Activated CD4-positive, alpha-beta T cell treated with anti-CD3 and anti-CD28 coated beads, Interleukin-2, amount 10 ng/mL, durations not matched to agents 7 days and 5 days (primary cell): ENCODE data around the gene CFD. TPM values are rescaled to one million over a fixed set of nuclear protein-coding genes. Genes with fewer than 3 reads are reported as not detected.
"Not testable (repeated sequence)": the region's sequence is repeated elsewhere in the genome, so short reads cannot be mapped to it uniquely, and the experiment has no call there.

Experiments
- CTCF ChIA-PET: fragments of 350-600 bp; sonication (Branson Sonifier 250); formaldehyde crosslinking; loops from one replicate; lab custom pipeline; 2021; ENCODE audit warnings: antibody characterized with exemption; lab: Charles Lee
- POLR2A ChIA-PET: fragments of 350-600 bp; sonication (Branson Sonifier 250); formaldehyde crosslinking; loops from one replicate; lab custom pipeline; 2021; ENCODE audit warnings: antibody characterized with exemption; lab: Charles Lee
- DNase-seq: peaks from one replicate; pipeline ENCODE4 v3.0.0-alpha.2; 2020
- H3K27ac Mint-ChIP-seq: one replicate; pipeline ENCODE4 v1.8.0; 2021; ENCODE audit warnings: mild to moderate bottlenecking, moderate library complexity, mixed read lengths
- H3K27me3 Mint-ChIP-seq: one replicate; pipeline ENCODE4 v1.8.0; 2021; ENCODE audit warnings: mixed read lengths
- H3K36me3 Mint-ChIP-seq: one replicate; pipeline ENCODE4 v1.8.0; 2021; ENCODE audit warnings: low read depth, mixed read lengths
- H3K4me1 Mint-ChIP-seq: one replicate; pipeline ENCODE4 v1.8.0; 2021; ENCODE audit warnings: mixed read lengths
- H3K4me3 Mint-ChIP-seq: one replicate; pipeline ENCODE4 v1.8.0; 2021; ENCODE audit warnings: mild to moderate bottlenecking, moderate library complexity, mixed read lengths
- H3K9me3 Mint-ChIP-seq: one replicate; pipeline ENCODE4 v1.8.0; 2021; ENCODE audit warnings: mixed read lengths
- total RNA-seq, 2 experiments: library from RNA; stranded (reverse); gene quantifications; one replicate each; pipeline ENCODE4 v1.2.3, GENCODE V29; 2021

Gene CFD
- total RNA-seq, 2 experiments from 2014 or later: 1.5 to 1.6 TPM

DNA sequence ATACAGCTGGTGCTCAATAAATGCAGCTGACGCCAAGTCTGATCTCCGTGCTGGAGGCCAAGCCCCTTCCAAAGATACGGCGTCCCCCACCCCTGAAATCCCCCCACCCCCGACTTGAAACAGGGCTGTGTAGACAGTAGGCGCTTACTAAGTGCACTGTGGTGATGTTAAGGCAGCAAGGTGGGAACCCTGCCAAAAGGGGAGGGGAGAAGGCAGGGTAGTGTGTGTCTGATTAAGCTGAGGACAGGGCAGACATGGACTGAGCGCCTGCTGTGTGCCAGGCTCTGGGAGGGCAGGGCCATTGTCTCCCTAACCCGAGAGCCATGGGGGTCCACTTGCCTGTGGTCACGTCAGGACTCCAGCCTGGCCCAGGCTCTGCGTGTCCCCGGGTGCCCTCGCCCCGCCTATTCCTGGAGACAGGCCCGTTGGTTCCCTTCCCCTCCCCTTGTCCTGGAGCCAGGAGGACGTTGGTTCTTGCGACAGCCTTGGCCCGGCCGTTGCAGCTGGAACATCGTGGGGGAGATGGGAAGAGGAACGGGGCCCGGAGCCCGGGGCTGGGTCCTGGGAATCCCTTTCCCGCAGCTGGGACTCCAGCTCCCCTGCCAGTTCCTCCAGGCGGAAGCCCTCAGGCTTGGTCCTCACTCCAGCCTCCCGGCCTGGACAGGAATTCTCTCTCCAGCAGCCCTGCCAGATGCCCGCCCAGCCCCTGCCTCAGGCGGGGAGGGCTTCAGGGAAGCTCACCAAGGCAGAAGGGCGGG lies 9.1 kb upstream of the CFD start:
- DNase-seq: no peak
- Mint-ChIP-seq H3K36me3 (no peaks in the 10 kb centered on the region), H3K27ac (no peak overlapping the region), H3K27me3 (peaks cover 18% of the 10 kb centered on the region), H3K4me3 (no peak overlapping the region), H3K9me3 (no peaks in the 10 kb centered on the region), H3K4me1 (no peaks in the 10 kb centered on the region)
- CTCF ChIA-PET: no interaction called here
- POLR2A ChIA-PET: no interaction called here

DNA sequence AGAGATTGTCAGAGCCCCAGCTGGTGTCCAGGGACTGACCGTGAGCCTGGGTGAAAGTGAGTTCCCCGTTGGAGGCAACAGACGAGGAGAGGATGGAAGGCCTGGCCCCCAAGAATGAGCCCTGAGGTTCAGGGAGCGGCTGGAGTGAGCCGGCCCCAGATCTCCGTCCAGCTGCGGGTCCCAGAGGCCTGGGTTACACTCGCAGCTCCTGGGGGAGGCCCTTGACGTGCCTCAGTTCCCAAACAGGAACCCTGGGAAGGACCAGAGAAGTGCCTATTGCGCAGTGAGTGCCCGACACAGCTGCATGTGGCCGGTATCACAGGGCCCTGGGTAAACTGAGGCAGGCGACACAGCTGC lies 8.5 kb upstream of the CFD start:
- Mint-ChIP-seq H3K27me3 (peaks cover 15% of the 10 kb centered on the region), H3K27ac (no peak overlapping the region), H3K36me3 (no peaks in the 10 kb centered on the region), H3K9me3 (no peaks in the 10 kb centered on the region), H3K4me1 (no peaks in the 10 kb centered on the region), H3K4me3 (no peak overlapping the region)
- POLR2A ChIA-PET: no interaction called here
- CTCF ChIA-PET: no interaction called here
- no peak for DNase-seq

DNA sequence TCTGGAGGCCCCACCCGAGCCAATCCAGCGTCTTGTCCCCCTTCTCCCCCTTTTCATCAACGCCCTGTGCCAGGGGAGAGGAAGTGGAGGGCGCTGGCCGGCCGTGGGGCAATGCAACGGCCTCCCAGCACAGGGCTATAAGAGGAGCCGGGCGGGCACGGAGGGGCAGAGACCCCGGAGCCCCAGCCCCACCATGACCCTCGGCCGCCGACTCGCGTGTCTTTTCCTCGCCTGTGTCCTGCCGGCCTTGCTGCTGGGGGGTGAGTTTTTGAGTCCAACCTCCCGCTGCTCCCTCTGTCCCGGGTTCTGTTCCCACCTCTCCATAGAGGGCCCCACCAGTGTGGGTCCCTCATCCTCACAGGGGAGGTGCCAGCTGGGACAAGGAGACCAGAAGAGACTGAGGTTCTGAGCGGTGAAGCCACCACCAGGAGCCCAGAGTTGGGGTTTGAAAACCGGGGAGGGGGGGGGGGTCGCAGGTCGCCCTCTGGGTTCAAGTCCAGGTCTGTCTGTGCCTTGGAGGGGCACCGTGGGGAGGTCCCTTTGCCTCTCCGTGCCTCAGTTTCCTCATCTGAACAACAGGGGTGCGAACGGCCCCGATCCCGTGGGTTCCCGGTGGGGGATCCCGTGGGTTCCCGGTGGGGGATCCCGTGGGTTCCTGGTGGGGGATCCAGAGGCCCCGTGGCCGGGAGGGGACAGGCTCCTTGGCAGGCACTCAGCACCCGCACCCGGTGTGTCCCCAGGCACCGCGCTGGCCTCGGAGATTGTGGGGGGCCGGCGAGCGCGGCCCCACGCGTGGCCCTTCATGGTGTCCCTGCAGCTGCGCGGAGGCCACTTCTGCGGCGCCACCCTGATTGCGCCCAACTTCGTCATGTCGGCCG lies 7.1 kb upstream of the CFD start, which contains the start of gene ELANE:
TSS of gene ELANE (plus strand) at position 168 of the 878 bp plus-strand sequence. CDS start at position 194, 26 bp downstream.
- no peaks in the 10 kb centered on the region for H3K36me3 Mint-ChIP-seq
- H3K4me1 Mint-ChIP-seq: peaks cover 2% of the 10 kb centered on the region
- peaks cover 10% of the 10 kb centered on the region for H3K27me3 Mint-ChIP-seq
- CTCF ChIA-PET: interaction anchor here (0.8 kb wide), 1 partner anchor 10 kb away, joined by 4 read pairs; no protein-coding TSS in a partner anchor
- H3K4me3 Mint-ChIP-seq: no peak within 1 kb of the TSS
- H3K27ac Mint-ChIP-seq: no peak within 1 kb of the TSS
- POLR2A ChIA-PET: no interaction called here
- no peaks in the 10 kb centered on the region for H3K9me3 Mint-ChIP-seq
- no peak for DNase-seq

DNA sequence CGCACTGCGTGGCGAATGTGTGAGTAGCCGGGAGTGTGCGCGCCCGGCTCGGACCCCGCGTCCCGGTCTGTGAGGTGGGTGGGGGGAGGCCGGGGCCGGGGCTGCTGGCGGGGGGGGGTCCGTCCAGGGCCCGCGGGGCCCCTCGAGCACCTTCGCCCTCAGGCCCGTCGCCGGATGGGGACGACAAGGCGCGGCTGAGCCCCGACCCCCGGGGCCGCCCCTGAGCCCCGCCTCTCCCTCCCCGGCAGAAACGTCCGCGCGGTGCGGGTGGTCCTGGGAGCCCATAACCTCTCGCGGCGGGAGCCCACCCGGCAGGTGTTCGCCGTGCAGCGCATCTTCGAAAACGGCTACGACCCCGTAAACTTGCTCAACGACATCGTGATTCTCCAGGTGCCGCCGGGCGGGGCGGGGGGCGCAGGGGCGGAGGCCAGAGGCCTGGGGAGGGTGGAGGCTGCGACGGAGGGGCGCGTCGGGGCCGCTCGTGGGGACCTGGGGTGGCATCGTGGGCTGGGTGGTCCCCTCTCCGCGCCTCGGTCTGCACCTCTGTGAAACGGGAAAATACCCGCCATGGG lies 6.4 kb upstream of the CFD start:
- no peak for DNase-seq
- Mint-ChIP-seq H3K4me3 (no peak overlapping the region), H3K27ac (no peak overlapping the region), H3K4me1 (peaks cover 5% of the 10 kb centered on the region), H3K27me3 (peaks cover 11% of the 10 kb centered on the region), H3K9me3 (no peaks in the 10 kb centered on the region), H3K36me3 (no peaks in the 10 kb centered on the region)
- POLR2A ChIA-PET: no interaction called here
- CTCF ChIA-PET: no interaction called here

DNA sequence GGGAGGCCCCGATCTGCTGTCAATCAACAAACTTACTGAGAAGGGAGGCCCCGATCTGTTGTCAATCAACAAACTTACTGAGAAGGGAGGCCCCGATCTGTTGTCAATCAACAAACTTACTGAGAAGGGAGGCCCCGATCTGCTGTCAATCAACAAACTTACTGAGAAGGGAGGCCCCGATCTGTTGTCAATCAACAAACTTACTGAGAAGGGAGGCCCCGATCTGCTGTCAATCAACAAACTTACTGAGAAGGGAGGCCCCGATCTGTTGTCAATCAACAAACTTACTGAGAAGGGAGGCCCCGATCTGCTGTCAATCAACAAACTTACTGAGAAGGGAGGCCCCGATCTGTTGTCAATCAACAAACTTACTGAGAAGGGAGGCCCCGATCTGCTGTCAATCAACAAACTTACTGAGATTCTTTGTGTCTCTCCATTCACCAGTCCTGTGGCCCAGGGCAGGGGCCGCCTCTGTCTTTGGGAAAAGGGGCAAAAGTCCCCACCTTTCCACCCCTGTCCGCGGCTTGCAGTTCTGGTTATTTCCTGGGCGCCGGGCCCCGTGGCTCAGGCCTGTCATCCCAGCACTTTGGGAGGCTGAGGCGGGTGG lies 5.7 kb upstream of the CFD start:
- DNase-seq, H3K4me1 Mint-ChIP-seq, H3K4me3 Mint-ChIP-seq, H3K36me3 Mint-ChIP-seq, POLR2A ChIA-PET, H3K9me3 Mint-ChIP-seq, H3K27ac Mint-ChIP-seq: not testable (repeated sequence)
- CTCF ChIA-PET: interaction anchor here (0.7 kb wide), 1 partner anchor 99 kb away, joined by 3 read pairs; no protein-coding TSS in a partner anchor
- H3K27me3 Mint-ChIP-seq: peaks cover 13% of the 10 kb centered on the region

DNA sequence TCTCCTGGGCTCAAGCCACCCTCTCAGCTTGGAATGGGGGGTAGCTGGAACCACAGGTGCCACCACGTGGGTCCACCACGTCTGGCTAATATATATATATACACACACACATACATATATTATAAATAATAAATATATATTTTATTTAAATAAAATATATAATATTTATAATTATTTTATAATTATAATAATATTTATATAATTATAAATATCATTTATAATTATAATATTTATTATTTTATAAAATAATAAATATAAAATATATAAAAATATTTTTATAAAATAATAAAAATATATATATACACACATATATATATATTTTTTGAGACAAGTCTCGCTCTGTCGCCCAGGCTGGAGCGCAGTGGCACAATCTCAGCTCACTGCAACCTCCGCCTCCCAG lies 4.9 kb upstream of the CFD start:
- Mint-ChIP-seq H3K36me3 (no peaks in the 10 kb centered on the region), H3K4me3 (no peak overlapping the region), H3K4me1 (peaks cover 7% of the 10 kb centered on the region), H3K27me3 (peaks cover 12% of the 10 kb centered on the region), H3K9me3 (no peaks in the 10 kb centered on the region), H3K27ac (no peak overlapping the region)
- no peak for DNase-seq
- ChIA-PET POLR2A (no interaction called here), CTCF (interaction anchor here (0.6 to 0.7 kb wide), 2 partner anchors 9 to 99 kb away, joined by 3 to 4 read pairs; no protein-coding TSS in a partner anchor)

DNA sequence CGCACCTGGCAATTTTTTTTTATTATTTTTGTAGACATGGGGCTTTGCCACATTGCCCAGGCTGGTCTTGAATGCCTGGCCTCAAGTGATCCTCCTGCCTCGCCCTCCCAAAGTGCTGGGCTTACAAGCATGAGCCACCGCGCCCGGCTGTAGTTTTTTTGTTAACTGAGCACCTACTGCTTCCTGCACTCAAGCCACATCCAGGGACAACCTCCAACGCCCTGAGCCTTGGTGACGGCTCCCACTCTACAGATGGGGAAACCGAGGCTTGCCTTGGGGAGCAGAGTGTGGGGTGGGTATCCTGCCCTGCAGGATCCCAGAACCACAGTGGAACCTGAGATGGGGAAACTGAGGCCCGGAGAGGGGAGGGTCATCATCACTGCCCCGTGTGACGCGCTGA lies 4.3 kb upstream of the CFD start:
- H3K27ac Mint-ChIP-seq: no peak overlapping the region
- no peaks in the 10 kb centered on the region for H3K9me3 Mint-ChIP-seq
- DNase-seq: no peak
- no peaks in the 10 kb centered on the region for H3K36me3 Mint-ChIP-seq
- no peak overlapping the region for H3K4me3 Mint-ChIP-seq
- ChIA-PET POLR2A (no interaction called here), CTCF (interaction anchor here (1.4 kb wide), 1 partner anchor 127 kb away, joined by 3 read pairs; no protein-coding TSS in a partner anchor)
- H3K4me1 Mint-ChIP-seq: peaks cover 7% of the 10 kb centered on the region
- H3K27me3 Mint-ChIP-seq: peaks cover 17% of the 10 kb centered on the region

DNA sequence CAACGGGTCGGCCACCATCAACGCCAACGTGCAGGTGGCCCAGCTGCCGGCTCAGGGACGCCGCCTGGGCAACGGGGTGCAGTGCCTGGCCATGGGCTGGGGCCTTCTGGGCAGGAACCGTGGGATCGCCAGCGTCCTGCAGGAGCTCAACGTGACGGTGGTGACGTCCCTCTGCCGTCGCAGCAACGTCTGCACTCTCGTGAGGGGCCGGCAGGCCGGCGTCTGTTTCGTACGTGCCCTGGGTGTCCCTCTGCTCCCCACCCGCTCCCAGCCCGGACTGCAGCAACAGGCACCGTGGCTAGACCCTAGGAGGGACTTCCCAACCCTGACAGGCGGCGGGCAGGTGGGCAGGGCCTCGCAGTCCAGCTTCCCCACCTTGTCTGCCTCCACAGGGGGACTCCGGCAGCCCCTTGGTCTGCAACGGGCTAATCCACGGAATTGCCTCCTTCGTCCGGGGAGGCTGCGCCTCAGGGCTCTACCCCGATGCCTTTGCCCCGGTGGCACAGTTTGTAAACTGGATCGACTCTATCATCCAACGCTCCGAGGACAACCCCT lies 3.8 kb upstream of the CFD start:
- Mint-ChIP-seq H3K36me3 (no peaks in the 10 kb centered on the region), H3K27ac (no peak overlapping the region), H3K4me1 (peaks cover 7% of the 10 kb centered on the region), H3K4me3 (no peak overlapping the region), H3K27me3 (peaks cover 17% of the 10 kb centered on the region), H3K9me3 (no peaks in the 10 kb centered on the region)
- ChIA-PET POLR2A (no interaction called here), CTCF (interaction anchor here (0.9 to 1.8 kb wide), 4 partner anchors 67 to 388 kb away, joined by 3 to 6 read pairs (median 3); no protein-coding TSS in a partner anchor)
- DNase-seq: no peak

DNA sequence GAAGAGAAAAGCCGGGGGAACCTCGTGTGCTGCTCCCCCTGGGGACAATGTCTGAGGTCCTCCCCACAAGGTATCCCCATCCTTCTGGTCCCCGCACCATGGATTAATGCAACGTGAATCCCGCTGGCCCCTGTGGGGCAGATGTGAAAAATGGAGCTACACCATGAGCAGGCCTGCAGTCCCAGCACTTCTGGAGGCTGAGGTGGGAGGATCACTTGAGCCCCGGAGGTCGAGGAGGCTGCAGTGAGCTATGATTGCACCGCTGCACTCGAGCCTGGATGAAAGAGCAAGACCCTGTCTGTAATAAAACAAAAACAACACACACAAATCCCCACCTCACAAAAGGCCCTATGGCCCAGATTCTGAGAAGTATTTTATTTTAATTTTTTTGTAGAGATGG lies 1.2 kb upstream of the CFD start:
- peaks cover 14% of the 10 kb centered on the region for H3K4me1 Mint-ChIP-seq
- POLR2A ChIA-PET: no interaction called here
- H3K27me3 Mint-ChIP-seq: peaks cover 17% of the 10 kb centered on the region
- CTCF ChIA-PET: interaction anchor here (1.4 kb wide), 1 partner anchor 15 kb away, joined by 5 read pairs; no protein-coding TSS in a partner anchor
- H3K27ac Mint-ChIP-seq: no peak overlapping the region
- H3K4me3 Mint-ChIP-seq: no peak overlapping the region
- H3K9me3 Mint-ChIP-seq: no peaks in the 10 kb centered on the region
- no peaks in the 10 kb centered on the region for H3K36me3 Mint-ChIP-seq
- DNase-seq: no peak

DNA sequence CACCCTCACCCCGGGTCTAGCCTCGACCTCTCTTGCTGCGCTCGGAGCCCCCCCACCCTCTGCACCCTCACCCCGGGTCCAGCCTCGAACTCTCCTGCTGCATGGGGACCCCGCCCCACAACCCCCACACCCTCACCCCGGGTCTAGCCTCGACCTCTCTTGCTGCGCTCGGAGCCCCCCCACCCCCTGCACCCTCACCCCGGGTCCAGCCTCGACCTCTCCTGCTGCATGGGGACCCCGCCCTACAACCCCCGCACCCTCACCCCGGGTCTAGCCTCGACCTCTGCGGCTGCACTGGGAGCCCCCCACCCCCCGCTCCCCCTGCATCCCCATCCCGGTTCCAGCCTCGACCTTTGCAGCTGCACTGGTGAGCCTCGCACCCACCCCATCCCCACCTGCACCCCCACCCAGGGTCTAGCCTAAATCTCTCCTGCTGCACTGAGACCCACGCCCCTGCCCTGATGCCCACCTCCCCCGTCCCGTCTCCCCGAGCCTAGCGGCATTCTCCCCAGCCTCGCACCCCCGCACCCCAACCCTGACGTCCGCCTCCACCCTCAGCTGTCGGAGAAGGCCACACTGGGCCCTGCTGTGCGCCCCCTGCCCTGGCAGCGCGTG lies 1.8 kb downstream of the CFD start:
- peaks cover 14% of the 10 kb centered on the region for H3K27me3 Mint-ChIP-seq
- H3K27ac Mint-ChIP-seq: no peak overlapping the region
- DNase-seq: no peak
- no peaks in the 10 kb centered on the region for H3K36me3 Mint-ChIP-seq
- H3K4me3 Mint-ChIP-seq: no peak overlapping the region
- CTCF ChIA-PET: no interaction called here
- no peaks in the 10 kb centered on the region for H3K9me3 Mint-ChIP-seq
- POLR2A ChIA-PET: no interaction called here
- peaks cover 21% of the 10 kb centered on the region for H3K4me1 Mint-ChIP-seq

DNA sequence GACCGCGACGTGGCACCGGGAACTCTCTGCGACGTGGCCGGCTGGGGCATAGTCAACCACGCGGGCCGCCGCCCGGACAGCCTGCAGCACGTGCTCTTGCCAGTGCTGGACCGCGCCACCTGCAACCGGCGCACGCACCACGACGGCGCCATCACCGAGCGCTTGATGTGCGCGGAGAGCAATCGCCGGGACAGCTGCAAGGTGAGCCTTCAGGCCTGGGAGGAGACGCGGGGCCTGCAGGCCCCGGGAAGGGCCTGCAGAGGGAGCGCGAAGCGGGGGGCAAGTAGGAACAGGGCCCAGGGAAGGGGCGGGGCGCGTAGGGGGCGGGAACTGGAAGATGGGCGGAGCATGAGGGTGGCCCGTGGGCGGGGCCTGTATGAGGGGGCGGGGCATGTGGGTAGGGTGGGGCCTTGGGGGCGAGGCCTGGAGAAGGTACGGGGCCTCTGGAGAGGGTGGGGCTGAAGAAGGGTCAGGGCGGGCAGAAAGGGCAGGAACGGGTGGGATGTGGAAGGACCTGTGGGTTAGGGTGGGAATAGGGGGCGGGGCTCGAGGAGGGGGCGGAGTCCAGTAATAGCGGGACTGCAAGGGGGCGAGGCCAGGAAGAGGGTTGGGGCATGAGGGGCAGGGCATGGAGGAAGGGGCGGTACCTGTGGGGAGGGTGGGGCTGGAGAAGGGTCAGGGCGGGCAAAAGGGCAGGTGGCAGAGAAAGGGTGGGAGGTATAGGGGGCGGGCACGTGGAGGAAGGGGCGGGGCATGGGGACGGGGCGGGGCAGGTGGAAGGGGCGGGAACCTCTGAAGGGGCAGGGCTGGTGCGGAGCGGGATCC lies 2.5 kb downstream of the CFD start:
- Mint-ChIP-seq H3K27ac (no peak overlapping the region), H3K4me3 (no peak overlapping the region), H3K27me3 (peaks cover 14% of the 10 kb centered on the region), H3K36me3 (no peaks in the 10 kb centered on the region), H3K4me1 (peaks cover 21% of the 10 kb centered on the region), H3K9me3 (no peaks in the 10 kb centered on the region)
- peak; percentile 69 for DNase-seq
- ChIA-PET CTCF (interaction anchor here (1.6 to 2.9 kb wide), 6 partner anchors 10 to 76 kb away, joined by 6 to 34 read pairs (median 10); partner anchors contain the start of genes MED16 and RNU6-9), POLR2A (no interaction called here)
